Esophagus squamous epithelium (tissue), 4 donors: ENCODE measurements around the gene GADD45GIP1.

ENCODE experiments used
- POLR2A ChIP-seq, 4 donors: fragments of 450-650 bp; IDR thresholded peaks; one replicate each; pipeline ENCODE4 v1.6.1; 2017; ENCODE audit warnings: antibody characterized with exemption in 4 of 4, mild to moderate bottlenecking in 4 of 4, moderate library complexity in 3 of 4
- TF ChIP-seq, protein P1 (sequence below), 6 experiments: fragments of 450-650 bp in 4 of 6; fragments of 200-600 bp in 2 of 6; sonication (generic) in 2 of 6; IDR thresholded peaks; one replicate each; pipeline ENCODE4 v1.5.1; 2016 to 2019; ENCODE audit warnings: antibody characterized with exemption in 6 of 6, mild to moderate bottlenecking in 4 of 6, moderate library complexity in 4 of 6

DNA sequence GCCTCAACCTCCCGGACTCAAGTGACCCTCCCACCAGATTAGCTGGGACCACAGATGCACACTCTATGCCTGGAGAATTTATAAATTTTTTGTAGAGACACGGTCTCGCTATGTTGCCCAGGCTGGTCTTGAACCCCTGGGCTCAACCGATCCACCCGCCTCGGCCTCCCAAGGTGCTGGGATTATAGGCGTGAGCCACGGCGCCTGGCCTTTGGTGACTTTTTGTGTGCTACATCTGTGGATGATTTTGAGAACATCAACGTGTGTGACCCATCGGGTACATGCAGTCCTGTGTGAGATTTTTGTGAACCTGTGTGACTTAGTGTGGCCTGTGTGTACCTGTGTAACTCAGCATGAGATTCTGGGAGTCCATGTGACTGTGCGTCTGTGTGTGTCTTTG is 29.7 kb upstream of the GADD45GIP1 start:
- TF ChIP-seq, protein P1, sequence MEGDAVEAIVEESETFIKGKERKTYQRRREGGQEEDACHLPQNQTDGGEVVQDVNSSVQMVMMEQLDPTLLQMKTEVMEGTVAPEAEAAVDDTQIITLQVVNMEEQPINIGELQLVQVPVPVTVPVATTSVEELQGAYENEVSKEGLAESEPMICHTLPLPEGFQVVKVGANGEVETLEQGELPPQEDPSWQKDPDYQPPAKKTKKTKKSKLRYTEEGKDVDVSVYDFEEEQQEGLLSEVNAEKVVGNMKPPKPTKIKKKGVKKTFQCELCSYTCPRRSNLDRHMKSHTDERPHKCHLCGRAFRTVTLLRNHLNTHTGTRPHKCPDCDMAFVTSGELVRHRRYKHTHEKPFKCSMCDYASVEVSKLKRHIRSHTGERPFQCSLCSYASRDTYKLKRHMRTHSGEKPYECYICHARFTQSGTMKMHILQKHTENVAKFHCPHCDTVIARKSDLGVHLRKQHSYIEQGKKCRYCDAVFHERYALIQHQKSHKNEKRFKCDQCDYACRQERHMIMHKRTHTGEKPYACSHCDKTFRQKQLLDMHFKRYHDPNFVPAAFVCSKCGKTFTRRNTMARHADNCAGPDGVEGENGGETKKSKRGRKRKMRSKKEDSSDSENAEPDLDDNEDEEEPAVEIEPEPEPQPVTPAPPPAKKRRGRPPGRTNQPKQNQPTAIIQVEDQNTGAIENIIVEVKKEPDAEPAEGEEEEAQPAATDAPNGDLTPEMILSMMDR (IDR thresholded peaks at IDR 0.05), result no peak
- no peak for TF ChIP-seq POLR2A (IDR thresholded peaks at IDR 0.05)
